GM12878 (cell line): ENCODE data around the gene PFKFB3. TPM values are rescaled to one million over a fixed set of nuclear protein-coding genes. Genes with fewer than 3 reads are reported as not detected.

Source experiments
- ATAC-seq: fragments of 200-7000 bp; cut with Tn5 transposase; 3 replicates; pipeline ENCODE4 v1.9.1; 2020; ENCODE audit warnings: mild to moderate bottlenecking, moderate library complexity
- BruUV-seq: library from RNA; stranded (reverse); fragments of 400-500 nt; replicated peaks from 2 replicates; lab custom pipeline; 2021; lab: Mats Ljungman, UMichigan
- CTCF ChIA-PET: fragments of 300-600 bp; sonication (Branson Sonifier 250); formaldehyde crosslinking; extraction: SDS; loops from one replicate; lab custom pipeline; 2021; ENCODE audit warnings: inconsistent platforms; lab: Yijun Ruan, JAX
- POLR2A ChIA-PET: fragments of 350-600 bp; formaldehyde crosslinking; extraction: SDS; loops from one replicate; lab custom pipeline; 2021; ENCODE audit warnings: inconsistent platforms; lab: Charles Lee
- RAD21 ChIA-PET: fragments of 300-600 bp; sonication (Branson Sonifier 250); formaldehyde crosslinking; loops from one replicate; lab custom pipeline; 2023; ENCODE audit warnings: antibody characterized with exemption; ENCODE audit not compliant: unreplicated experiment; lab: Charles Lee
- SMC1A ChIA-PET: fragments of 300-600 bp; sonication (Branson Sonifier 250); formaldehyde crosslinking; loops from one replicate; lab custom pipeline; 2023; ENCODE audit not compliant: unreplicated experiment, uncharacterized antibody; lab: Charles Lee
- DNase-seq: peaks from one replicate; pipeline ENCODE4 v3.0.0-alpha.2; 2011; ENCODE audit warnings: low read depth, low spot score
- FAIRE-seq: peaks from 3 replicates; lab custom pipeline; 2011; peaks lifted over from hg19 to GRCh38; lab: Jason Lieb, UNC
- H2AFZ ChIP-seq: 2 replicates; pipeline ENCODE4 v1.6.0; 2011; ENCODE audit warnings: low read depth, low read length, control low read depth; ENCODE audit not compliant: control insufficient read depth
- H3K27ac ChIP-seq: 2 replicates; pipeline ENCODE4 v1.5.1; 2011; ENCODE audit warnings: control low read depth; ENCODE audit not compliant: control insufficient read depth, insufficient read depth
- H3K27me3 ChIP-seq, 2 experiments: replicated peaks in 1 of 2; 2 replicates each; pipeline versions ENCODE4 v1.6.0 to v1.6.1; 2011; ENCODE audit warnings: low read length in 1 of 2; ENCODE audit not compliant: control insufficient read depth in 2 of 2, insufficient read depth in 2 of 2
- H3K36me3 ChIP-seq, 2 experiments: 2 replicates each; pipeline ENCODE4 v1.5.1; 2011; ENCODE audit warnings: low read length in 1 of 2; ENCODE audit not compliant: control insufficient read depth in 2 of 2, insufficient read depth in 2 of 2
- H3K4me1 ChIP-seq: 2 replicates; pipeline ENCODE4 v1.6.1; 2011; ENCODE audit warnings: mild to moderate bottlenecking, low read length, moderate library complexity, mixed read lengths; ENCODE audit not compliant: control insufficient read depth, insufficient read depth
- H3K4me2 ChIP-seq: 2 replicates; pipeline ENCODE4 v1.6.0; 2011; ENCODE audit warnings: control low read depth; ENCODE audit not compliant: control insufficient read depth, insufficient read depth
- H3K4me3 ChIP-seq: fragments of 200-600 bp; sonication (generic); 2 replicates; pipeline ENCODE4 v1.5.1; 2016
- H3K79me2 ChIP-seq: 2 replicates; pipeline ENCODE4 v1.6.0; 2011; ENCODE audit warnings: low read length; ENCODE audit not compliant: control insufficient read depth, insufficient read depth
- H3K9ac ChIP-seq: 2 replicates; pipeline ENCODE4 v1.8.0; 2011; ENCODE audit warnings: low read length, control low read depth, mixed read lengths; ENCODE audit not compliant: control insufficient read depth, insufficient read depth
- H3K9me3 ChIP-seq: replicated peaks from 3 replicates; pipeline ENCODE4 v1.5.1; 2011; ENCODE audit warnings: mild to moderate bottlenecking, low read length; ENCODE audit not compliant: control insufficient read depth, insufficient read depth
- H4K20me1 ChIP-seq: 2 replicates; pipeline ENCODE4 v1.6.0; 2011; ENCODE audit not compliant: control insufficient read depth, insufficient read depth
- CBFB ChIP-seq: IDR thresholded peaks from 2 replicates; pipeline ENCODE4 v1.6.1; 2016; ENCODE audit warnings: antibody characterized with exemption, low read depth
- CHD2 ChIP-seq: IDR thresholded peaks from 2 replicates; pipeline ENCODE4 v1.6.1; 2011; ENCODE audit warnings: low read depth, low read length, improper control_type of control experiment, borderline replicate concordance
- CHD4 ChIP-seq: fragments of 200-600 bp; sonication (generic); IDR thresholded peaks from 2 replicates; pipeline ENCODE4 v1.6.1; 2016; ENCODE audit warnings: mild to moderate bottlenecking
- FOS ChIP-seq: IDR thresholded peaks from 3 replicates; pipeline ENCODE4 v1.6.1; 2011; ENCODE audit warnings: borderline replicate concordance; ENCODE audit not compliant: insufficient read length; ENCODE audit errors: extremely low read depth
- FOXM1 ChIP-seq: IDR thresholded peaks from 2 replicates; pipeline ENCODE4 v1.6.1; 2012; ENCODE audit warnings: low read depth, mild to moderate bottlenecking, inconsistent platforms, low read length, moderate library complexity
- HCFC1 ChIP-seq: fragments of 150-350 bp; IDR thresholded peaks from 2 replicates; pipeline ENCODE4 v1.6.1; 2014; ENCODE audit warnings: low read length
- HDAC2 ChIP-seq: fragments of 200-600 bp; sonication (generic); IDR thresholded peaks from 2 replicates; pipeline ENCODE4 v1.6.1; 2017
- JUNB ChIP-seq: IDR thresholded peaks from 2 replicates; pipeline ENCODE4 v1.6.1; 2016; ENCODE audit warnings: antibody characterized with exemption, mild to moderate bottlenecking
- MEF2A ChIP-seq: IDR thresholded peaks from 2 replicates; pipeline ENCODE4 v1.6.1; 2011; ENCODE audit warnings: low read depth, mild to moderate bottlenecking, low read length, moderate library complexity; ENCODE audit not compliant: insufficient read depth
- NBN ChIP-seq: fragments of 450-650 bp; IDR thresholded peaks from 2 replicates; pipeline ENCODE4 v1.6.1; 2016
- NFYB ChIP-seq: IDR thresholded peaks from 2 replicates; pipeline ENCODE4 v1.6.1; 2011; ENCODE audit warnings: low read depth, mild to moderate bottlenecking, low read length, improper control_type of control experiment, moderate library complexity; ENCODE audit not compliant: insufficient read depth
- NR2C2 ChIP-seq: IDR thresholded peaks from 2 replicates; pipeline ENCODE4 v1.6.1; 2011; ENCODE audit warnings: borderline replicate concordance, low read depth; ENCODE audit not compliant: control insufficient read depth, insufficient read length
- SUZ12 ChIP-seq: fragments of 200-600 bp; sonication (generic); IDR thresholded peaks from one replicate; pipeline ENCODE4 v1.6.1; 2018; ENCODE audit warnings: antibody characterized with exemption, mild to moderate bottlenecking; ENCODE audit not compliant: unreplicated experiment
- TARDBP ChIP-seq: IDR thresholded peaks from 2 replicates; pipeline ENCODE4 v1.6.1; 2016; ENCODE audit warnings: borderline replicate concordance
- WGBS: methylation state at CpG from one replicate; pipeline ENCODE4 v1.1.6; 2016; ENCODE audit warnings: low lambda C conversion rate; ENCODE audit not compliant: insufficient replicate concordance, insufficient coverage; ENCODE audit errors: missing lambda C conversion rate; 5-methylcytosine and 5-hydroxymethylcytosine counted together
- in situ Hi-C: fragments of 300-500 bp; cut with MboI; formaldehyde crosslinking; loops from 9 replicates; pipeline ENCODE4 v1.14.3; 2018; ENCODE audit warnings: mixed read lengths
- intact Hi-C: fragments of 100-400 bp; cut with micrococcal nuclease; formaldehyde crosslinking; loops from one replicate; pipeline ENCODE4 v1.14.2; 2022; ENCODE audit not compliant: unreplicated experiment
- polyA plus RNA-seq, 11 experiments: library from polyadenylated mRNA; depleted of rRNA in 4 of 11; unstranded in 6 of 11; stranded (reverse) in 5 of 11; fragments of >200 nt; fragmentation: Nextera tagmentation in 4 of 11; fragmentation: Illumina TruSeq in 1 of 11; extraction: Ambion mirVana in 4 of 11; extraction: Trizol in 1 of 11; gene quantifications; 1 replicate in 1 of 11; 2 replicates in 10 of 11; pipeline versions ENCODE4 v1.2.1 to v1.2.3, GENCODE V29; 2011 to 2016; ENCODE audit warnings: inconsistent platforms in 2 of 11, missing spikeins in 2 of 11, low read depth in 1 of 11
- total RNA-seq, 4 experiments: library from RNA; depleted of rRNA in 3 of 4; stranded (reverse); fragments of >200 nt in 3 of 4; fragmentation: Illumina TruSeq in 1 of 4; extraction: Trizol in 1 of 4; gene quantifications; 2 replicates each; pipeline versions ENCODE4 v1.2.1 to v1.2.3, GENCODE V29; 2013 to 2021
- TF ChIP-seq, protein P1 (sequence below): IDR thresholded peaks from 2 replicates; pipeline ENCODE4 v1.6.1; 2012; ENCODE audit warnings: mild to moderate bottlenecking, low read depth, low read length
- TF ChIP-seq, protein P2 (sequence below): fragments of 450-650 bp; IDR thresholded peaks from 2 replicates; pipeline ENCODE4 v1.6.1; 2014; ENCODE audit warnings: mild to moderate bottlenecking

PFKFB3 gene
- total and polyA plus RNA-seq, 10 of the 15 experiments (the other 5 are each of a cell fraction or from before 2014, with no cell fraction given): 1.6 to 46.7 (median 13.7) TPM

- Histone ChIP-seq H4K20me1 (peaks cover 8% of the 10 kb centered on the region; the same call in 1 of the 2 replicates), H3K79me2 (no peaks in the 10 kb centered on the region; the same call in 1 of the 2 replicates), H3K4me2 (peak overlapping the region; percentile 84), H3K27me3 (no peaks in the 10 kb centered on the region)
- no TSS peak for BruUV-seq
- TF ChIP-seq, protein P1, sequence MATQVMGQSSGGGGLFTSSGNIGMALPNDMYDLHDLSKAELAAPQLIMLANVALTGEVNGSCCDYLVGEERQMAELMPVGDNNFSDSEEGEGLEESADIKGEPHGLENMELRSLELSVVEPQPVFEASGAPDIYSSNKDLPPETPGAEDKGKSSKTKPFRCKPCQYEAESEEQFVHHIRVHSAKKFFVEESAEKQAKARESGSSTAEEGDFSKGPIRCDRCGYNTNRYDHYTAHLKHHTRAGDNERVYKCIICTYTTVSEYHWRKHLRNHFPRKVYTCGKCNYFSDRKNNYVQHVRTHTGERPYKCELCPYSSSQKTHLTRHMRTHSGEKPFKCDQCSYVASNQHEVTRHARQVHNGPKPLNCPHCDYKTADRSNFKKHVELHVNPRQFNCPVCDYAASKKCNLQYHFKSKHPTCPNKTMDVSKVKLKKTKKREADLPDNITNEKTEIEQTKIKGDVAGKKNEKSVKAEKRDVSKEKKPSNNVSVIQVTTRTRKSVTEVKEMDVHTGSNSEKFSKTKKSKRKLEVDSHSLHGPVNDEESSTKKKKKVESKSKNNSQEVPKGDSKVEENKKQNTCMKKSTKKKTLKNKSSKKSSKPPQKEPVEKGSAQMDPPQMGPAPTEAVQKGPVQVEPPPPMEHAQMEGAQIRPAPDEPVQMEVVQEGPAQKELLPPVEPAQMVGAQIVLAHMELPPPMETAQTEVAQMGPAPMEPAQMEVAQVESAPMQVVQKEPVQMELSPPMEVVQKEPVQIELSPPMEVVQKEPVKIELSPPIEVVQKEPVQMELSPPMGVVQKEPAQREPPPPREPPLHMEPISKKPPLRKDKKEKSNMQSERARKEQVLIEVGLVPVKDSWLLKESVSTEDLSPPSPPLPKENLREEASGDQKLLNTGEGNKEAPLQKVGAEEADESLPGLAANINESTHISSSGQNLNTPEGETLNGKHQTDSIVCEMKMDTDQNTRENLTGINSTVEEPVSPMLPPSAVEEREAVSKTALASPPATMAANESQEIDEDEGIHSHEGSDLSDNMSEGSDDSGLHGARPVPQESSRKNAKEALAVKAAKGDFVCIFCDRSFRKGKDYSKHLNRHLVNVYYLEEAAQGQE: no peak
- no peak for TF ChIP-seq JUNB
- no peak for TF ChIP-seq HCFC1
- no peak for TF ChIP-seq NBN
- no peak for TF ChIP-seq CHD2
- no peak for TF ChIP-seq NR2C2
- TF ChIP-seq, protein P2, sequence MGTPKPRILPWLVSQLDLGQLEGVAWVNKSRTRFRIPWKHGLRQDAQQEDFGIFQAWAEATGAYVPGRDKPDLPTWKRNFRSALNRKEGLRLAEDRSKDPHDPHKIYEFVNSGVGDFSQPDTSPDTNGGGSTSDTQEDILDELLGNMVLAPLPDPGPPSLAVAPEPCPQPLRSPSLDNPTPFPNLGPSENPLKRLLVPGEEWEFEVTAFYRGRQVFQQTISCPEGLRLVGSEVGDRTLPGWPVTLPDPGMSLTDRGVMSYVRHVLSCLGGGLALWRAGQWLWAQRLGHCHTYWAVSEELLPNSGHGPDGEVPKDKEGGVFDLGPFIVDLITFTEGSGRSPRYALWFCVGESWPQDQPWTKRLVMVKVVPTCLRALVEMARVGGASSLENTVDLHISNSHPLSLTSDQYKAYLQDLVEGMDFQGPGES: no peak
- no peak for TF ChIP-seq CHD4
- no peak for TF ChIP-seq CBFB
- no peak for TF ChIP-seq HDAC2
- no peak for TF ChIP-seq FOS
- TF ChIP-seq FOXM1: no peak
- no peak for TF ChIP-seq TARDBP
- no peak for TF ChIP-seq NFYB
- no peak for TF ChIP-seq MEF2A
- TF ChIP-seq SUZ12: no peak
- TF ChIP-seq, all 136 proteins: peak for 0
- Histone ChIP-seq H3K4me3 (0 out of 2 replicates have a peak overlapping the region, but pooled peaks have one; percentile 81), H2AFZ (no peak overlapping the region), H3K27ac (no peak overlapping the region), H3K9me3 (no peaks in the 10 kb centered on the region), H3K9ac (no peak overlapping the region), H3K36me3 (no peaks in the 10 kb centered on the region), H3K4me1 (peaks cover 10% of the 10 kb centered on the region)
- intact Hi-C loops (loop anchor here (5.0 kb wide), 2 partner anchors 97 to 108 kb away; no protein-coding TSS in a partner anchor), in situ Hi-C loops (loop anchor here (5.0 kb wide), 1 partner anchor 202 kb away; no protein-coding TSS in a partner anchor)
- RAD21 ChIA-PET: interaction anchor here (0.7 to 5.1 kb wide), 8 partner anchors 20 to 201 kb away, joined by 3 to 173 read pairs (median 3); no protein-coding TSS in a partner anchor
- ATAC-seq: no peak
- WGBS: 41% methylated on average over 5 of the region's 6 CpGs
- no peak for FAIRE-seq
- POLR2A ChIA-PET: interaction anchor here (0.9 to 3.6 kb wide), 4 partner anchors 13 to 202 kb away, joined by 3 to 35 read pairs (median 5); no protein-coding TSS in a partner anchor
- SMC1A ChIA-PET: interaction anchor here (1.1 to 4.3 kb wide), 12 partner anchors 10 to 206 kb away, joined by 3 to 104 read pairs (median 5); no protein-coding TSS in a partner anchor
- DNase-seq: no peak
- CTCF ChIA-PET: interaction anchor here (0.8 to 5.2 kb wide), 14 partner anchors 11 to 224 kb away, joined by 3 to 217 read pairs (median 5); no protein-coding TSS in a partner anchor
Measured at GRCh38 chr10:6200440-6200733, 2.3 kb upstream of the PFKFB3 start.
